Neural cell (in vitro differentiated cells): ENCODE results near the gene RAI1. TPM values are rescaled to one million over a fixed set of nuclear protein-coding genes. Genes with fewer than 3 reads are reported as not detected.

Experiments
- H2AFZ ChIP-seq: fragments of 200-600, 300-800 bp; sonication (generic), shearing (Covaris generic); 2 replicates; pipeline ENCODE4 v1.6.0; 2014; ENCODE audit warnings: low read depth, mild to moderate bottlenecking, antibody characterized with exemption, low read length, moderate library complexity
- H3F3A ChIP-seq: fragments of 200-600 bp; shearing (Covaris generic); 2 replicates; pipeline ENCODE4 v1.6.1; 2016; ENCODE audit warnings: mild to moderate bottlenecking, moderate library complexity, mixed read lengths, antibody characterized with exemption, low read length; ENCODE audit not compliant: insufficient read depth, poor library complexity, severe bottlenecking
- H3K27ac ChIP-seq: fragments of 200-600, 300-800 bp; sonication (generic), shearing (Covaris generic); 2 replicates; pipeline ENCODE4 v1.5.1; 2014; ENCODE audit warnings: mild to moderate bottlenecking, low read length, moderate library complexity
- H3K27me3 ChIP-seq: fragments of 300-800, 200-600 bp; sonication (generic), shearing (Covaris generic); 2 replicates; pipeline ENCODE4 v1.6.0; 2014; ENCODE audit warnings: mild to moderate bottlenecking, low read depth, low read length, moderate library complexity; ENCODE audit not compliant: insufficient read depth
- H3K36me3 ChIP-seq: fragments of 300-800, 200-600 bp; sonication (generic), shearing (Covaris generic); 2 replicates; pipeline ENCODE4 v1.5.1; 2014; ENCODE audit warnings: mild to moderate bottlenecking, antibody characterized with exemption, low read length, moderate library complexity; ENCODE audit not compliant: insufficient read depth
- H3K4me2 ChIP-seq: fragments of 300-800, 200-600 bp; sonication (generic), shearing (Covaris generic); 2 replicates; pipeline ENCODE4 v1.6.0; 2014; ENCODE audit warnings: mild to moderate bottlenecking, low read length
- H3K4me3 ChIP-seq: fragments of 300-800, 200-600 bp; sonication (generic), shearing (Covaris generic); 2 replicates; pipeline ENCODE4 v1.5.1; 2014; ENCODE audit warnings: mild to moderate bottlenecking, low read length, moderate library complexity
- H3K79me2 ChIP-seq: fragments of 200-600 bp; shearing (Covaris generic); replicated peaks from 2 replicates; pipeline ENCODE4 v1.6.0; 2014; ENCODE audit warnings: mild to moderate bottlenecking, low read length, moderate library complexity; ENCODE audit not compliant: insufficient read depth
- H3K9ac ChIP-seq: fragments of 300-800, 200-600 bp; sonication (generic), shearing (Covaris generic); 2 replicates; pipeline ENCODE4 v1.6.1; 2016; ENCODE audit warnings: mild to moderate bottlenecking, low read length, mixed read lengths
- H3K9me2 ChIP-seq: fragments of 200-600 bp; shearing (Covaris generic); 2 replicates; pipeline ENCODE4 v1.6.1; 2016; ENCODE audit warnings: mild to moderate bottlenecking, low read length, mixed read lengths; ENCODE audit not compliant: insufficient read depth
- H3K9me3 ChIP-seq: fragments of 200-600, 300-800 bp; sonication (generic), shearing (Covaris generic); 2 replicates; pipeline ENCODE4 v1.6.1; 2016; ENCODE audit warnings: mild to moderate bottlenecking, mixed run types, low read length, moderate library complexity, mixed read lengths
- H4K20me1 ChIP-seq: fragments of 200-600 bp; shearing (Covaris generic); 2 replicates; pipeline ENCODE4 v1.6.1; 2016; ENCODE audit warnings: mild to moderate bottlenecking, mixed run types; ENCODE audit not compliant: insufficient read depth
- CTCF ChIP-seq: fragments of 450-650 bp; IDR thresholded peaks from 2 replicates; pipeline ENCODE4 v1.5.1; 2014; ENCODE audit warnings: antibody characterized with exemption, mild to moderate bottlenecking, moderate library complexity; ENCODE audit not compliant: poor library complexity, severe bottlenecking
- EP300 ChIP-seq: fragments of 450-650 bp; conservative IDR thresholded peaks from 2 replicates; pipeline ENCODE4 v1.6.1; 2014; ENCODE audit warnings: antibody characterized with exemption, mild to moderate bottlenecking, moderate library complexity; ENCODE audit not compliant: poor library complexity, severe bottlenecking
- EZH2 ChIP-seq: fragments of 200-600, 300-800 bp; shearing (Covaris generic), sonication (generic); IDR thresholded peaks from 2 replicates; pipeline ENCODE4 v1.6.1; 2014; ENCODE audit warnings: antibody characterized with exemption, low read length, borderline replicate concordance, mild to moderate bottlenecking; ENCODE audit not compliant: insufficient read depth, poor library complexity, severe bottlenecking
- MXI1 ChIP-seq: fragments of 450-650 bp; conservative IDR thresholded peaks from 2 replicates; pipeline ENCODE4 v1.6.1; 2014; ENCODE audit warnings: antibody characterized with exemption, mild to moderate bottlenecking; ENCODE audit not compliant: poor library complexity, severe bottlenecking
- POLR2AphosphoS5 ChIP-seq: IDR thresholded peaks from 2 replicates; pipeline ENCODE4 v1.6.1; 2012
- RAD21 ChIP-seq: fragments of 450-650 bp; conservative IDR thresholded peaks from 2 replicates; pipeline ENCODE4 v1.6.1; 2014; ENCODE audit warnings: antibody characterized with exemption, mild to moderate bottlenecking, moderate library complexity
- REST ChIP-seq: IDR thresholded peaks from 2 replicates; pipeline ENCODE4 v1.6.1; 2012; ENCODE audit warnings: borderline replicate concordance
- SMC3 ChIP-seq: fragments of 450-650 bp; conservative IDR thresholded peaks from 2 replicates; pipeline ENCODE4 v1.6.1; 2014; ENCODE audit warnings: antibody characterized with exemption, mild to moderate bottlenecking, moderate library complexity; ENCODE audit not compliant: poor library complexity
- TAF1 ChIP-seq: IDR thresholded peaks from 2 replicates; pipeline ENCODE4 v1.6.1; 2012; ENCODE audit warnings: low read depth
- polyA plus RNA-seq: library from polyadenylated mRNA; depleted of rRNA; stranded (reverse); fragments of >200 nt; gene quantifications from 2 replicates; pipeline ENCODE4 v1.2.3, GENCODE V29; 2014

The RAI1 gene
- polyA plus RNA-seq, 1 donor from 2014 or later: 16.9 TPM

GRCh38 chr17:17716837-17717523, 35.7 kb downstream of the RAI1 start:
- no peaks in the 10 kb centered on the region for H3K9me3 ChIP-seq
- no peak for TF ChIP-seq MXI1
- no peak for TF ChIP-seq POLR2AphosphoS5
- no peak for TF ChIP-seq EP300
- no peak for TF ChIP-seq RAD21
- TF ChIP-seq EZH2: no peak
- TF ChIP-seq TAF1: no peak
- no peak for TF ChIP-seq REST
- no peak for TF ChIP-seq SMC3
- no peak for TF ChIP-seq CTCF
- H3K27me3 ChIP-seq: no peaks in the 10 kb centered on the region
- H3K36me3 ChIP-seq: no peaks in the 10 kb centered on the region
- H4K20me1 ChIP-seq: peaks cover 7% of the 10 kb centered on the region
- H3K79me2 ChIP-seq: peaks cover 77% of the 10 kb centered on the region
- no peak overlapping the region for H3K27ac ChIP-seq
- no peak overlapping the region for H3K9ac ChIP-seq
- H3K4me2 ChIP-seq: no peak overlapping the region
- no peak overlapping the region for H2AFZ ChIP-seq
- H3F3A ChIP-seq: no peaks in the 10 kb centered on the region
- no peaks in the 10 kb centered on the region for H3K9me2 ChIP-seq
- H3K4me3 ChIP-seq: no peak overlapping the region

GRCh38 chr17:17718251-17718650, 37.0 kb downstream of the RAI1 start:
- H3K27me3 ChIP-seq: no peaks in the 10 kb centered on the region
- H3K79me2 ChIP-seq: peaks cover 69% of the 10 kb centered on the region
- no peak overlapping the region for H3K27ac ChIP-seq

More at GRCh38 chr17:17718251-17718650, 37.0 kb downstream of the RAI1 start:
- no peak overlapping the region for H3K9ac ChIP-seq
- H2AFZ ChIP-seq: no peak overlapping the region
- H3F3A ChIP-seq: no peaks in the 10 kb centered on the region
- no peak overlapping the region for H3K4me2 ChIP-seq
- no peaks in the 10 kb centered on the region for H3K9me3 ChIP-seq
- TF ChIP-seq SMC3 (no peak), EZH2 (no peak), TAF1 (no peak), RAD21 (no peak), POLR2AphosphoS5 (no peak), MXI1 (no peak), EP300 (no peak), CTCF (no peak), REST (no peak)
- peaks cover 7% of the 10 kb centered on the region for H4K20me1 ChIP-seq
- no peak overlapping the region for H3K4me3 ChIP-seq
- H3K9me2 ChIP-seq: no peaks in the 10 kb centered on the region
- H3K36me3 ChIP-seq: no peaks in the 10 kb centered on the region
